Neuronal stem cell (in vitro differentiated cells): ENCODE measurements around the gene OR2A42.
"Not testable (repeated sequence)": the region's sequence is repeated elsewhere in the genome, so short reads cannot be mapped to it uniquely, and the experiment has no call there.

ENCODE experiments used
- DNase-seq: peaks from one replicate; pipeline ENCODE4 v3.0.0-alpha.2; 2013; ENCODE audit warnings: low spot score
- H2AFZ ChIP-seq: one replicate; pipeline ENCODE4 v1.6.1; 2013; ENCODE audit warnings: mild to moderate bottlenecking, low read length, inconsistent platforms
- H2AK5ac ChIP-seq: 2 replicates; pipeline ENCODE4 v1.6.1; 2013; ENCODE audit warnings: low read depth, mild to moderate bottlenecking, inconsistent platforms, low read length, moderate library complexity, mixed read lengths
- H2BK120ac ChIP-seq: 2 replicates; pipeline ENCODE4 v1.6.1; 2013; ENCODE audit warnings: low read depth, mild to moderate bottlenecking, inconsistent platforms, low read length, moderate library complexity, mixed read lengths
- H2BK12ac ChIP-seq: one replicate; pipeline ENCODE4 v1.6.1; 2013; ENCODE audit warnings: low read length, inconsistent platforms
- H2BK15ac ChIP-seq: 2 replicates; pipeline ENCODE4 v1.6.1; 2013; ENCODE audit warnings: mild to moderate bottlenecking, low read length, inconsistent platforms, mixed read lengths
- H2BK5ac ChIP-seq: one replicate; pipeline ENCODE4 v1.6.1; 2013; ENCODE audit warnings: inconsistent platforms, mild to moderate bottlenecking, low read length, moderate library complexity
- H3K14ac ChIP-seq: one replicate; pipeline ENCODE4 v1.6.1; 2013; ENCODE audit warnings: low read length, inconsistent platforms
- H3K18ac ChIP-seq: 2 replicates; pipeline ENCODE4 v1.6.1; 2013; ENCODE audit warnings: low read length, inconsistent platforms
- H3K23ac ChIP-seq: 2 replicates; pipeline ENCODE4 v1.6.1; 2013; ENCODE audit warnings: low read depth, mild to moderate bottlenecking, mixed read lengths, low read length, inconsistent platforms; ENCODE audit not compliant: poor library complexity
- H3K27ac ChIP-seq: replicated peaks from 3 replicates; pipeline ENCODE4 v1.5.1; 2013; ENCODE audit warnings: low read length, inconsistent platforms
- H3K27me3 ChIP-seq, 3 experiments: 2 replicates each; pipeline ENCODE4 v1.6.1; 2013; ENCODE audit warnings: low read length in 3 of 3, mild to moderate bottlenecking in 2 of 3, inconsistent platforms in 1 of 3, low read depth in 1 of 3, mixed read lengths in 1 of 3, moderate library complexity in 1 of 3; ENCODE audit not compliant: control insufficient read depth in 3 of 3, insufficient read depth in 3 of 3
- H3K36me3 ChIP-seq, 2 donors: replicated peaks in 1 of 2; 2 replicates each; pipeline ENCODE4 v1.6.1; 2013; ENCODE audit warnings: low read length in 2 of 2; ENCODE audit not compliant: control insufficient read depth in 2 of 2, insufficient read depth in 2 of 2
- H3K4ac ChIP-seq: 2 replicates; pipeline ENCODE4 v1.6.1; 2013; ENCODE audit warnings: inconsistent platforms, mild to moderate bottlenecking, low read length, moderate library complexity
- H3K4me1 ChIP-seq, 2 donors: 1 replicate in 1 of 2; 2 replicates in 1 of 2; pipeline ENCODE4 v1.6.1; 2013; ENCODE audit warnings: low read length in 2 of 2, low read depth in 1 of 2; ENCODE audit not compliant: control insufficient read depth in 2 of 2, insufficient read depth in 1 of 2
- H3K4me2 ChIP-seq: one replicate; pipeline ENCODE4 v1.6.1; 2013; ENCODE audit warnings: mild to moderate bottlenecking, low read length, inconsistent platforms; ENCODE audit not compliant: insufficient read depth, poor library complexity, severe bottlenecking
- H3K4me3 ChIP-seq, 2 donors: 2 replicates each; pipeline ENCODE4 v1.5.1; 2013; ENCODE audit warnings: low read length in 2 of 2, mild to moderate bottlenecking in 2 of 2, inconsistent platforms in 1 of 2, moderate library complexity in 1 of 2
- H3K79me1 ChIP-seq: one replicate; pipeline ENCODE4 v1.6.1; 2013; ENCODE audit warnings: low read depth, mild to moderate bottlenecking, inconsistent platforms, low read length, moderate library complexity
- H3K9ac ChIP-seq: one replicate; pipeline ENCODE4 v1.6.1; 2013; ENCODE audit warnings: mild to moderate bottlenecking, low read depth, low read length, inconsistent platforms; ENCODE audit not compliant: poor library complexity
- H3K9me3 ChIP-seq, 2 donors: replicated peaks in 1 of 2; 2 replicates each; pipeline versions ENCODE3 to v1.6.1; 2013; ENCODE audit warnings: low read length in 2 of 2, mild to moderate bottlenecking in 2 of 2, inconsistent platforms in 1 of 2, low read depth in 1 of 2, mixed read lengths in 1 of 2, moderate library complexity in 1 of 2; ENCODE audit not compliant: control insufficient read depth in 2 of 2, insufficient read depth in 1 of 2
- H4K8ac ChIP-seq: one replicate; pipeline ENCODE4 v1.6.1; 2013; ENCODE audit warnings: low read depth, mild to moderate bottlenecking, inconsistent platforms, low read length, moderate library complexity
- H4K91ac ChIP-seq: one replicate; pipeline ENCODE4 v1.6.1; 2013; ENCODE audit warnings: low read length, low read depth, mild to moderate bottlenecking, inconsistent platforms; ENCODE audit not compliant: poor library complexity
- WGBS, 2 donors: extraction: QIAGEN DNeasy Blood & Tissue Kit; methylation state at CpG; one replicate each; pipeline ENCODE4 v1.1.7; 2013; ENCODE audit warnings: missing lambda C conversion rate in 2 of 2, mixed read lengths in 1 of 2; ENCODE audit not compliant: insufficient read length in 2 of 2, insufficient replicate concordance in 1 of 2; ENCODE audit errors: extremely low coverage in 2 of 2; 5-methylcytosine and 5-hydroxymethylcytosine counted together

Gene OR2A42

GRCh38 chr7:144219149-144219548, 20.3 kb downstream of the OR2A42 start:
- H3K9ac ChIP-seq, H3K4me3 ChIP-seq, H3K4ac ChIP-seq, H4K8ac ChIP-seq, H2AK5ac ChIP-seq, H3K79me1 ChIP-seq, H3K27me3 ChIP-seq, H3K9me3 ChIP-seq, H3K18ac ChIP-seq, H3K4me2 ChIP-seq, H3K23ac ChIP-seq, H3K36me3 ChIP-seq, H4K91ac ChIP-seq, H2BK5ac ChIP-seq, DNase-seq, H3K27ac ChIP-seq, H2BK120ac ChIP-seq, H2BK15ac ChIP-seq, H2BK12ac ChIP-seq, H3K4me1 ChIP-seq, H2AFZ ChIP-seq, H3K14ac ChIP-seq: not testable (repeated sequence)
- WGBS, 2 donors: no CpG with 5 or more reads among the region's 4 CpGs

DNA sequence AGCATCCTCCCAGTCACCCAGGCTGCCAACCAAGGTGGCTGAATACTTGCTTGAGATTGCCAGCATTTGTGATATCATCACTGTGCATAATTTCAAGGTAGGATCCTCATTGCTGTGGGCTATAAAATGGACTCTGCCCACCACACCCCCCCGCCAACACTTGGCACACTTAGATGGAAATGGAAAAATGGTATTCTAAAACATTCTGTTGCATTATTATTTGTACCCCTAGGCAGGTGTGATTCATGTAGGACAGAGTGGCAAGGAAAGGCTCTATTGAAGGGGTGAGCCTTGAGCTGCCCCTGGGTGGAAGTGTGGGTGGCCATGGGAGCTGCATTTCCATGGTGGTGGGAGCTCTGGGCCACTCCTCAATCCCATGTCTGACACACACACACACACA, 20.8 kb downstream of the OR2A42 start:
- H2AFZ ChIP-seq, H3K27me3 ChIP-seq, H4K8ac ChIP-seq, H2BK15ac ChIP-seq, H2BK120ac ChIP-seq, H2BK5ac ChIP-seq, H3K14ac ChIP-seq, H3K36me3 ChIP-seq, H3K4me1 ChIP-seq, H3K9me3 ChIP-seq, H3K9ac ChIP-seq, H3K4ac ChIP-seq, H3K4me2 ChIP-seq, H3K23ac ChIP-seq, H3K4me3 ChIP-seq, H2AK5ac ChIP-seq, H3K79me1 ChIP-seq, H3K18ac ChIP-seq, DNase-seq, H2BK12ac ChIP-seq, H3K27ac ChIP-seq, H4K91ac ChIP-seq: not testable (repeated sequence)
- WGBS, 2 donors: no CpG with 5 or more reads among the region's 1 CpG

GRCh38 chr7:144217200-144217599, 22.2 kb downstream of the OR2A42 start:
- H2AK5ac ChIP-seq, H3K18ac ChIP-seq, H3K4me1 ChIP-seq, H2AFZ ChIP-seq, H2BK5ac ChIP-seq, H3K4me2 ChIP-seq, H3K9ac ChIP-seq, H2BK12ac ChIP-seq, H3K36me3 ChIP-seq, H3K14ac ChIP-seq, H4K8ac ChIP-seq, H3K9me3 ChIP-seq, H3K79me1 ChIP-seq, H2BK120ac ChIP-seq, H3K27me3 ChIP-seq, H3K4me3 ChIP-seq, H3K4ac ChIP-seq, H2BK15ac ChIP-seq, H4K91ac ChIP-seq, H3K27ac ChIP-seq, H3K23ac ChIP-seq, DNase-seq: not testable (repeated sequence)

GRCh38 chr7:144205306-144205705, 34.1 kb downstream of the OR2A42 start:
- not testable (repeated sequence) for H3K36me3 ChIP-seq, H2BK5ac ChIP-seq

More at GRCh38 chr7:144205306-144205705, 34.1 kb downstream of the OR2A42 start:
- not testable (repeated sequence) for H4K8ac ChIP-seq, H3K18ac ChIP-seq, H3K9ac ChIP-seq, H3K14ac ChIP-seq, DNase-seq, H3K4me3 ChIP-seq, H2AK5ac ChIP-seq, H2AFZ ChIP-seq, H3K4me2 ChIP-seq, H2BK15ac ChIP-seq, H2BK12ac ChIP-seq, H2BK120ac ChIP-seq, H3K4ac ChIP-seq, H4K91ac ChIP-seq, H3K23ac ChIP-seq, H3K27ac ChIP-seq, H3K4me1 ChIP-seq, H3K27me3 ChIP-seq, H3K79me1 ChIP-seq, H3K9me3 ChIP-seq
- no CpG with 5 or more reads among the region's 5 CpGs for WGBS, 2 donors
